GM12874 (cell line): ENCODE results near the gene ADAP2.

Source experiments
- CTCF ChIP-seq: IDR thresholded peaks from 2 replicates; pipeline ENCODE4 v1.5.1; 2011; ENCODE audit warnings: low read depth, mild to moderate bottlenecking, control low read depth, low read length, moderate library complexity; ENCODE audit not compliant: insufficient read depth

Gene ADAP2

DNA sequence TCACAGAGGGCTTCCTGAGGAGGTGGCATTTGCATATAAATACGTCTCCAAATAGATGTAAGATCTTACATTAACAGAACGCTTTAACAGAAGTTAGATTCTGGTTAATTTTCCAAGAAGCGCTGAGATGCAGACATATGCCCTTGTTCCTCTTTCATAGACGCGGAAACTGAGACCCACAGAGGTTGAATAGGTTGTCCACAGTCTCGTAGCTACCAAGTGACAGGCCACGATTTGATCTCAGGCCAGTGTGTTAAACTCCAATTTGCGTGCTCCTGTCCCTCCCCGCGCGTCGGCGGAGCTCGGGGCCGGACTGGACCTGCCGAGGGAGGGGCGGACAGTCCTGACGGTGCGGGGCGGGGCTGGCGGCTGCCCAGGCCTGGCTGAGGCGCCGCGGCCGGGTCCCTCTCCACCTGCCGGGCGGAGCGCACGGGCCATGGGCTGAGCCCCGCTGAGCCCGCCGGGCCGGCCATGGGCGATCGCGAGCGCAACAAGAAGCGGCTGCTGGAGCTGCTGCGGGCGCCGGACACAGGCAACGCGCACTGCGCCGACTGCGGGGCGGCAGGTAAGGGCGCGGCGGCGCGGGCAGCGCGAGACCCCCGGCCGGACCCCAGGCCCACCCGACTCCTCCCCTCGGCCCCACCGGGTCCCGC, at the start of gene ADAP2:
Gene ADAP2 (plus strand): TSS at position 402 of the 653 bp plus-strand sequence. CDS start 70 bp downstream, at position 472.
- no peak for TF ChIP-seq CTCF

DNA sequence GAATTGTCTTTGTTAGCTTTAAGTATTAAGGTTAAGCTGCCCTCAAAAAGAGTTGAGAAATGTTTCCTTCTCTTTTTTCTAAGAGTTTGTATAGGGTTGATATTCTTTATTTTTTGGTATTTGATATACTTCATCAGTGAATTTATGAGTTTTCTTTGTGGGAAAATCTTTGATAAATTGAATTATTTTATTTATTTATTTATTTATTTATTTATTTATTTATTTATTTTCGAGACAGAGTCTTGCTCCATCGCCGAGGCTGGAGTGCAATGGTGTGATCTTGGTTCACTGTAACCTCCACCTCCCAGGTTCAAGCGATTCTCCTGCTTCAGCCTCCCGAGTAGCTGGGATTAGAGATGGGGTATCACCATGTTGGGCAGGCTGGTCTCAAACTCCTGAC, 35.6 kb upstream of the ADAP2 start:
- no peak for TF ChIP-seq CTCF

GRCh38 chr17:30894236-30894635, 27.5 kb upstream of the ADAP2 start:
- no peak for TF ChIP-seq CTCF

DNA sequence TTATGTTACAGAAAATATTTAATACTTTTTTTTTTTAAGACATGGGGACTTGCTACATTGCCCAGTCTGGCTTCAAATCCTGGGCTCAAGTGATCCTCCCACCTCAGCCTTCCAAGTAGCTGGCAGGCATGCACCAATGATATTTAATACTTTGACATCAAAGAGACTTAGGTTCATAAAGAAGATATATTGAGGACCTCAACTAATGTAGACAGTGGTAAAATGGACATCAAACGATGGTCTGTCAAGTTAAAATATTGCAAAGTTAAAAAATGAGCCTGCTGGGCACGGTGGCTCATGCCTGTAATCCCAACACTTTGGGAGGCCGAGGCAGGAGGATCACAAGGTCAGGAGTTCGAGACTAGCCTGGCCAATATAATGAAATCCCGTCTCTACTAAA, 24.4 kb upstream of the ADAP2 start:
- TF ChIP-seq CTCF = no peak

GRCh38 chr17:30905742-30906100, 16.0 kb upstream of the ADAP2 start:
- TF ChIP-seq CTCF = no peak

- TF ChIP-seq CTCF = no peak
These were observed 15.4 kb upstream of the ADAP2 start, which contains the start of gene TEFM for GRCh38 chr17:30906101-30906911. Gene TEFM, minus strand, starts transcription at chr17:30906238. Its CDS starts 40 bp downstream, at chr17:30906198.

GRCh38 chr17:30908717-30909420, 12.9 kb upstream of the ADAP2 start:
- no peak for TF ChIP-seq CTCF
